ENCODE data around the gene IL27RA. TPM values are rescaled to one million over a fixed set of nuclear protein-coding genes. Genes with fewer than 3 reads are reported as not detected.

Gene IL27RA
- total and polyA plus RNA-seq, 2 experiments from 2014 or later: 7.7 to 11.4 TPM

GRCh38 chr19:14080887-14081796 lies 49.6 kb downstream of the IL27RA start:
- H3K4me3 Mint-ChIP-seq: peak overlapping the region; percentile 95
- H3K9me3 Mint-ChIP-seq: no peaks in the 10 kb centered on the region
- peaks cover 37% of the 10 kb centered on the region for H3K27me3 ChIP-seq (ENCODE audit: insufficient read depth)
- peak overlapping the region; percentile 54 for H3K4me3 ChIP-seq
- ATAC-seq: peak; percentile 85
- H3K4me2 ChIP-seq: peak overlapping the region; percentile 72
- TF ChIP-seq POLR2AphosphoS5 (IDR thresholded peaks at IDR 0.05; ENCODE audit: low read depth) (peak; percentile 35; the same call in 1 of the 2 replicates), ETS1 (IDR thresholded peaks at IDR 0.05) (peak; percentile 98), CREB1 (CRISPR knock-in tag; IDR thresholded peaks at IDR 0.05; ENCODE audit: low read depth) (peak; percentile 82)
- TF ChIP-seq, protein P1, sequence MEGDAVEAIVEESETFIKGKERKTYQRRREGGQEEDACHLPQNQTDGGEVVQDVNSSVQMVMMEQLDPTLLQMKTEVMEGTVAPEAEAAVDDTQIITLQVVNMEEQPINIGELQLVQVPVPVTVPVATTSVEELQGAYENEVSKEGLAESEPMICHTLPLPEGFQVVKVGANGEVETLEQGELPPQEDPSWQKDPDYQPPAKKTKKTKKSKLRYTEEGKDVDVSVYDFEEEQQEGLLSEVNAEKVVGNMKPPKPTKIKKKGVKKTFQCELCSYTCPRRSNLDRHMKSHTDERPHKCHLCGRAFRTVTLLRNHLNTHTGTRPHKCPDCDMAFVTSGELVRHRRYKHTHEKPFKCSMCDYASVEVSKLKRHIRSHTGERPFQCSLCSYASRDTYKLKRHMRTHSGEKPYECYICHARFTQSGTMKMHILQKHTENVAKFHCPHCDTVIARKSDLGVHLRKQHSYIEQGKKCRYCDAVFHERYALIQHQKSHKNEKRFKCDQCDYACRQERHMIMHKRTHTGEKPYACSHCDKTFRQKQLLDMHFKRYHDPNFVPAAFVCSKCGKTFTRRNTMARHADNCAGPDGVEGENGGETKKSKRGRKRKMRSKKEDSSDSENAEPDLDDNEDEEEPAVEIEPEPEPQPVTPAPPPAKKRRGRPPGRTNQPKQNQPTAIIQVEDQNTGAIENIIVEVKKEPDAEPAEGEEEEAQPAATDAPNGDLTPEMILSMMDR (conservative IDR thresholded peaks at IDR 0.05; ENCODE audit: low read depth in 2 of 2): no peak
- H3K79me2 ChIP-seq (replicated peaks; ENCODE audit: insufficient read depth): no peaks in the 10 kb centered on the region
- no peak overlapping the region for H3K27ac ChIP-seq (ENCODE audit: low read depth)
- peaks cover 3% of the 10 kb centered on the region; the same call in 1 of the 3 replicates for H3K4me1 Mint-ChIP-seq
- H3K4me1 ChIP-seq (ENCODE audit: insufficient read depth): peaks cover 10% of the 10 kb centered on the region; the same call in 1 of the 2 replicates
- peak; percentile 100 for DNase-seq (ENCODE audit: low spot score)
- H3F3A ChIP-seq (replicated peaks; ENCODE audit: low read depth): peaks cover 12% of the 10 kb centered on the region; the same call in 1 of the 2 replicates
- H3K27me3 Mint-ChIP-seq (ENCODE audit: insufficient read depth, low read depth, poor library complexity): peaks cover 9% of the 10 kb centered on the region
- H4K20me1 ChIP-seq (replicated peaks; ENCODE audit: insufficient read depth): no peaks in the 10 kb centered on the region
- H3K27ac Mint-ChIP-seq: peak overlapping the region; percentile 90
- H3K9me2 ChIP-seq (ENCODE audit: insufficient read depth): no peaks in the 10 kb centered on the region
- no peak overlapping the region for H2AFZ ChIP-seq
- H3K36me3 ChIP-seq (ENCODE audit: insufficient read depth): no peaks in the 10 kb centered on the region
- no peaks in the 10 kb centered on the region for H3K36me3 Mint-ChIP-seq (ENCODE audit: low read depth)

DNA sequence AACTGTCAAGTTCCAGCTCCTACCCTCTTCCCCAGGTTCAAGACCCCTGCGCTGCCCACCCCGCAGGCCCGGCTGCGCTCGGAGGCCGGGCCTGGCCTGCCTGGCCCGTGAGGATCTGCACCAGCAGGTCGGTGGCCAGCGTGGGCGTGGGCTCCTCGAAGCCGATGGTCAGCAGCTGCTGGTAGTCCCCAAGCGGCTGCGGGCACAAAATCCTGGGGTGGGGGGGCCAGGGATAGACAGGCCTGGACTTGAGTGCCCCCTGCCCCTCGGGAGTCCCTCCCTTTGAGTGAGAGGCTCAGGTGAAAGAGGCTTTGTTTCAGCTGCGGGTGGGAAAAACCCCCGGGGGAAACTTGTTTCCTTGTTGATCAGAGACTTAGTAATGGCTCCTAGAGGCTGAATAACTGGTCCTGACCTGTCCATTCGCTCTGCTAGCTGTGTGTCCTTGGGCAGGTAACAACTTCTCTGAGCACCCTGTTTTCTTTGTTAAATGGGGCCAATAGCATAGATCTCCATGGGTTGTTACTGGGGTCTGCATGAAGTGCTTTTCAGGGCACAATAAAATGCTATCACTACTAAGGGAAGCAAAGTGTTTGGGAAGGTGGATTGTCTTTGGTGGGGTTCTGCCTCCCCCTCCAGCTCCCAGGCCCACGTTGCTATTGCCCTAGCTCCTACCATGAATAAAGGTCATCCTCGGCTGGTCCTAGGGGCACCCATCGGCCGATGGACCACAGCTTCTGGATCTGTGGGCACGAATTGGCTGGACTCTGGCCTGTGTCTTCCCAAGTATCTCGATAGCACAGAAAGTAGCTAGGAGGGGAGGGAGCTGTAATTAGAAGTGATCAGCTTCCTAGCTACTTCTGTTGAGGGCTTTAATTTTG lies 50.5 kb downstream of the IL27RA start:
- H3K27ac Mint-ChIP-seq: 0 out of 2 replicates have a peak overlapping the region, but pooled peaks have one; percentile 75
- ATAC-seq: peak; percentile 16

More for the DNA sequence above, 50.5 kb downstream of the IL27RA start:
- peaks cover 3% of the 10 kb centered on the region; the same call in 1 of the 3 replicates for H3K4me1 Mint-ChIP-seq
- H3K27me3 ChIP-seq (ENCODE audit: insufficient read depth): peaks cover 35% of the 10 kb centered on the region
- peaks cover 17% of the 10 kb centered on the region; the same call in 1 of the 2 replicates for H3F3A ChIP-seq (replicated peaks; ENCODE audit: low read depth)
- H3K36me3 Mint-ChIP-seq (ENCODE audit: low read depth): no peaks in the 10 kb centered on the region
- H3K9me3 Mint-ChIP-seq: no peaks in the 10 kb centered on the region
- peaks cover 10% of the 10 kb centered on the region; the same call in 1 of the 2 replicates for H3K4me1 ChIP-seq (ENCODE audit: insufficient read depth)
- no peaks in the 10 kb centered on the region for H3K9me2 ChIP-seq (ENCODE audit: insufficient read depth)
- H3K79me2 ChIP-seq (replicated peaks; ENCODE audit: insufficient read depth): no peaks in the 10 kb centered on the region
- DNase-seq (ENCODE audit: low spot score): no peak
- peaks cover 5% of the 10 kb centered on the region for H3K27me3 Mint-ChIP-seq (ENCODE audit: insufficient read depth, low read depth, poor library complexity)
- peak overlapping the region; percentile 72 for H3K4me2 ChIP-seq
- H3K36me3 ChIP-seq (ENCODE audit: insufficient read depth): no peaks in the 10 kb centered on the region
- peak overlapping the region; percentile 50 for H3K4me3 ChIP-seq
- H3K4me3 Mint-ChIP-seq: peak overlapping the region; percentile 95
- no peaks in the 10 kb centered on the region for H4K20me1 ChIP-seq (replicated peaks; ENCODE audit: insufficient read depth)
- TF ChIP-seq POLR2AphosphoS5 (IDR thresholded peaks at IDR 0.05; ENCODE audit: low read depth): 0 out of 2 replicates have a peak, but pooled peaks have one; percentile 4
- TF ChIP-seq REST (IDR thresholded peaks at IDR 0.05; ENCODE audit: unreplicated experiment): no peak
- no peak overlapping the region for H3K27ac ChIP-seq (ENCODE audit: low read depth)
- H2AFZ ChIP-seq: no peak overlapping the region

Data from GM23338 (cell line).